Gastrocnemius medialis (tissue), 4 donors: ENCODE measurements around the gene NLRX1.

Experiments used
- POLR2A ChIP-seq, 2 donors: fragments of 450-650 bp; IDR thresholded peaks; one replicate each; pipeline ENCODE4 v1.6.1; 2017; ENCODE audit warnings: antibody characterized with exemption in 2 of 2, mild to moderate bottlenecking in 2 of 2, moderate library complexity in 2 of 2
- TF ChIP-seq, protein P1 (sequence below), 5 experiments: fragments of 450-650 bp in 3 of 5; fragments of 200-600 bp in 2 of 5; sonication (generic) in 2 of 5; IDR thresholded peaks in 4 of 5; conservative IDR thresholded peaks in 1 of 5; 1 replicate in 4 of 5; 2 replicates in 1 of 5; pipeline ENCODE4 v1.5.1; 2016 to 2019; ENCODE audit warnings: antibody characterized with exemption in 5 of 5, mild to moderate bottlenecking in 3 of 5, moderate library complexity in 3 of 5

DNA sequence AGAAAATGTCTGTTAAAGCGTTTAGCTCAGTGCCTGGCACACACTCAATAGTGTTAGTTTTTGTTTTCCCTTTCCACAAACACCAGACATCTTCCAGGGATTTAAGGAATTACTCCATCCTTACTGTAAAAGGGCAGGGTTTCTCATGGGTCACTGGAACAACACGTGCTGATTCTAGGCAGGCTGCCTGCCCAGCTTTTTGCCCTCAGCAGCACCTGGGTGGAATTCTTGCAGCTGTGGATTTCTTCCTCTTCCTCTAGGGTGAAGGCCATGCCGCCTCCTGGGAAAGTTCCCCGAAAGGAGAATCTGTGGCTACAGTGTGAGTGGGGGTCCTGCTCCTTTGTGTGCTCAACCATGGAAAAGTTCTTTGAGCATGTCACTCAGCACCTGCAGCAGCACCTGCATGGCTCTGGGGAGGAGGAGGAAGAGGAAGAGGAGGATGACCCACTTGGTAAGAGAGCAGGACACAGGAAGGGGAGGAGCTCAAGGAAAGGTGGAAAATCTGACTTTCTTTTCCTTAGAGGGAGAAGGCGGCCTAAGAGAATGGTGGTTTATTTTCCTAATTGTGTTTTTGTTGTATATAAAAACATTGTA lies 41.8 kb upstream of the NLRX1 start:
- TF ChIP-seq, protein P1, sequence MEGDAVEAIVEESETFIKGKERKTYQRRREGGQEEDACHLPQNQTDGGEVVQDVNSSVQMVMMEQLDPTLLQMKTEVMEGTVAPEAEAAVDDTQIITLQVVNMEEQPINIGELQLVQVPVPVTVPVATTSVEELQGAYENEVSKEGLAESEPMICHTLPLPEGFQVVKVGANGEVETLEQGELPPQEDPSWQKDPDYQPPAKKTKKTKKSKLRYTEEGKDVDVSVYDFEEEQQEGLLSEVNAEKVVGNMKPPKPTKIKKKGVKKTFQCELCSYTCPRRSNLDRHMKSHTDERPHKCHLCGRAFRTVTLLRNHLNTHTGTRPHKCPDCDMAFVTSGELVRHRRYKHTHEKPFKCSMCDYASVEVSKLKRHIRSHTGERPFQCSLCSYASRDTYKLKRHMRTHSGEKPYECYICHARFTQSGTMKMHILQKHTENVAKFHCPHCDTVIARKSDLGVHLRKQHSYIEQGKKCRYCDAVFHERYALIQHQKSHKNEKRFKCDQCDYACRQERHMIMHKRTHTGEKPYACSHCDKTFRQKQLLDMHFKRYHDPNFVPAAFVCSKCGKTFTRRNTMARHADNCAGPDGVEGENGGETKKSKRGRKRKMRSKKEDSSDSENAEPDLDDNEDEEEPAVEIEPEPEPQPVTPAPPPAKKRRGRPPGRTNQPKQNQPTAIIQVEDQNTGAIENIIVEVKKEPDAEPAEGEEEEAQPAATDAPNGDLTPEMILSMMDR (IDR thresholded peaks at IDR 0.05 in 4 of 5, conservative IDR thresholded peaks at IDR 0.05 in 1 of 5): no peak
- no peak for TF ChIP-seq POLR2A (IDR thresholded peaks at IDR 0.05)
